ENCODE results near the gene COQ4. TPM values are rescaled to one million over a fixed set of nuclear protein-coding genes. Genes with fewer than 3 reads are reported as not detected.

The COQ4 gene
- total RNA-seq, 4 donors from 2014 or later: 3.2 to 37.9 (median 29.6) TPM

DNA sequence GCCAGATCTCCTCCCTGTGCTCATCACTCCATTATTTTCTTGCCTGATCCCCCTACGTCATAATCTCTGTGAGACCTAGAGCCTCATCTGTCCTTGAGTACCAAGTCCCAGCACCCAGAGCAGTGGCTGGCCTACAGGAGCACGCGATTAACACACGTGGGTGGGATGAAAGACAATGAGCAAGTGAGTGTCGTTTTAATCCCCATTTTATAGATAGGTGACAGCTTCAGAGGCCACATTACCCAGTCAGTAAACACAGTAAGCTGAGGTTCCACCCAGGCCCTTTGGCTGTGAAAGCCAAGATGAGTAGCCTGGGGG lies 17.7 kb upstream of the COQ4 start:
- intact Hi-C loops (cut with DNase I; ENCODE audit: low total_unique reads): no loop called here
- no peak for TF ChIP-seq POLR2A (IDR thresholded peaks at IDR 0.05)
- TF ChIP-seq, protein P1, sequence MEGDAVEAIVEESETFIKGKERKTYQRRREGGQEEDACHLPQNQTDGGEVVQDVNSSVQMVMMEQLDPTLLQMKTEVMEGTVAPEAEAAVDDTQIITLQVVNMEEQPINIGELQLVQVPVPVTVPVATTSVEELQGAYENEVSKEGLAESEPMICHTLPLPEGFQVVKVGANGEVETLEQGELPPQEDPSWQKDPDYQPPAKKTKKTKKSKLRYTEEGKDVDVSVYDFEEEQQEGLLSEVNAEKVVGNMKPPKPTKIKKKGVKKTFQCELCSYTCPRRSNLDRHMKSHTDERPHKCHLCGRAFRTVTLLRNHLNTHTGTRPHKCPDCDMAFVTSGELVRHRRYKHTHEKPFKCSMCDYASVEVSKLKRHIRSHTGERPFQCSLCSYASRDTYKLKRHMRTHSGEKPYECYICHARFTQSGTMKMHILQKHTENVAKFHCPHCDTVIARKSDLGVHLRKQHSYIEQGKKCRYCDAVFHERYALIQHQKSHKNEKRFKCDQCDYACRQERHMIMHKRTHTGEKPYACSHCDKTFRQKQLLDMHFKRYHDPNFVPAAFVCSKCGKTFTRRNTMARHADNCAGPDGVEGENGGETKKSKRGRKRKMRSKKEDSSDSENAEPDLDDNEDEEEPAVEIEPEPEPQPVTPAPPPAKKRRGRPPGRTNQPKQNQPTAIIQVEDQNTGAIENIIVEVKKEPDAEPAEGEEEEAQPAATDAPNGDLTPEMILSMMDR (IDR thresholded peaks at IDR 0.05): no peak
- no peaks in the 10 kb centered on the region for H3K4me1 ChIP-seq
- no peaks in the 10 kb centered on the region for H3K27me3 ChIP-seq
- H3K9me3 ChIP-seq: no peaks in the 10 kb centered on the region
- no peak for DNase-seq
- H3K27ac ChIP-seq: no peak overlapping the region
- H3K36me3 ChIP-seq: no peaks in the 10 kb centered on the region
- H3K4me3 ChIP-seq: no peak overlapping the region

DNA sequence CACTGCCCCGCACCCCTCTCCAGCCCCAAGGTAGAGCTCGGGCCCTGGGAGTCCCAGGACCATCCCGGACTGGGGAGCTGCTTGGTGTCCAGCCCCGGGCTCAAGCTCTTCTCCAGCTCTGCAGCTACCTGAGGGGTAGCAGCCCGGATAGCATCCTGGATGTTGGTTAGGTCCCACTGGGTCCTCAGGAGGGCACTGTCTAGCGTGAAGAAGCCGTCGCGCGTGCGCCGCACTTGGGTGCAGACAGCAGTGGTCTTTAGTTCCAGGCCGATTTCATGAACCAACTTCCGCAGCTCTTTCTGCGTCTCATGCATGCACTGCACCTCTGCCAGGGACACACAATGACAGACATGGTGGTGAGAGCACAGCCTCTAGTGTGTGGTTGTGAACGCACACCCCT lies 13.1 kb upstream of the COQ4 start:
- H3K4me3 ChIP-seq: no peak overlapping the region
- H3K4me1 ChIP-seq: no peaks in the 10 kb centered on the region
- TF ChIP-seq, protein P1 (IDR thresholded peaks at IDR 0.05): no peak
- no peak for TF ChIP-seq POLR2A (IDR thresholded peaks at IDR 0.05)
- H3K9me3 ChIP-seq: no peaks in the 10 kb centered on the region
- H3K36me3 ChIP-seq: no peaks in the 10 kb centered on the region
- H3K27ac ChIP-seq: no peak overlapping the region
- no peak for DNase-seq
- intact Hi-C loops (cut with DNase I; ENCODE audit: low total_unique reads): no loop called here
- no peaks in the 10 kb centered on the region for H3K27me3 ChIP-seq

DNA sequence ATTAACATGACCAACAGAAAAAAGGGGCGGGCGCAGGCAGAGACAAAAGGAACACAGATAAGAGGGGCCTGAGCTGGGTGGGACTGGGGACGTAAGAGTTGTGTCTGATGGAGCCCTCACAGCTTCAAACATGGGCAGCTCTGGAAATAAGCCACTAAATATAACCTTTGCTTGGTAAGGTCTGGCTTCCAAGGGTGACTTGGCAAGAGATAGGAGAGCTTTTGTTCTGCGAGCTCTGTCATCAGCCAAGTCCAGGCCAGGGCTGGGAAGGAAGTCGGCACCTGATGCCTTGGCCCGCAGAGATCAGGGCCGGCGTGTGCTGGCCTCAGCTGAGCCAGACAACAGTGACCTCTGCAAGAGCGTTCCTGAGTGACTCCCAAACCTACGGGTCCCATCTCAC lies 12.2 kb upstream of the COQ4 start:
- Histone ChIP-seq H3K4me1 (no peaks in the 10 kb centered on the region), H3K9me3 (no peaks in the 10 kb centered on the region), H3K4me3 (no peak overlapping the region), H3K27me3 (no peaks in the 10 kb centered on the region), H3K36me3 (no peaks in the 10 kb centered on the region), H3K27ac (no peak overlapping the region)
- no peak for TF ChIP-seq POLR2A (IDR thresholded peaks at IDR 0.05)
- TF ChIP-seq, protein P1 (IDR thresholded peaks at IDR 0.05): no peak
- DNase-seq: no peak
- intact Hi-C loops (cut with DNase I; ENCODE audit: low total_unique reads): no loop called here

DNA sequence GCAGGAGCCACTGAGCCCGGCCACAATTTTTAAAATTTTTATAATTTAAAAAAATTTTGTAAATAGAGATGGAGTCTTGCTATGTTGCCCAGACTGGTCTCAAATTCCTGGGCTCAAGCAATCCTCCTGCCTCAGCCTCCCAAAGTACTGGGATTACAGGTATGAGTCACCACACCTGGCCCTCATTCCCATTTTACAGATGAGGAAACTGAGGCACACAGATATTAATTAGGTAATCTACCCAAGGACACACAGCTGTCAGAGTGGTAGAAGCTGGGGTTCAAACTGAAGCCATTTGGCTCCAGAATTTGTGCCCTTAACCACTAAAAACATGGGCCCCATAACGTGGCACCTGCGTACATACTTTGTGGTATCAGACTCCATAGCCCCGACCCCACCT lies 7.9 kb upstream of the COQ4 start:
- Histone ChIP-seq H3K27me3 (no peaks in the 10 kb centered on the region), H3K4me1 (no peaks in the 10 kb centered on the region), H3K4me3 (no peak overlapping the region), H3K36me3 (no peaks in the 10 kb centered on the region), H3K27ac (no peak overlapping the region), H3K9me3 (no peaks in the 10 kb centered on the region)
- intact Hi-C loops (cut with DNase I; ENCODE audit: low total_unique reads): no loop called here
- TF ChIP-seq, protein P1 (IDR thresholded peaks at IDR 0.05): no peak
- no peak for TF ChIP-seq POLR2A (IDR thresholded peaks at IDR 0.05)
- DNase-seq: no peak

DNA sequence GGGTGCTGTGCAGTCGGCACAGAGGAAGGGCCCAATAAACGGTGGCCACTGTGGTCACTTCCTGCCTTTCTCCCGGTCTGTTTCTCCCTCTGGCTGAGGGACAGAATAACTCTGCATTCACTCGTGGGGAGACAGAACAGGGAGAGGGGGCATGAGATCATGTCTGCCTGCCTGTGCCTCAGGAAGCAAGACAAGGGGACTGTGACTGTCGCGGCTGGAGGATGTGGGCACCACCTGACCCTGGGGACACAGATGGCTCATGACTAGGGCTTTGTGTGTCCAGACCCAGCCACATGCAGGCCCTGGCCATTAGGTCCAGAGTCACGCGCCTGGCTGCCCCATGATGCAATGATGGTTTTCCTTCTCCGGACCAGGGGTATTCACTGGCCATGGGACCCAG lies 6.2 kb upstream of the COQ4 start:
- intact Hi-C loops (cut with DNase I; ENCODE audit: low total_unique reads): no loop called here
- no peaks in the 10 kb centered on the region for H3K36me3 ChIP-seq

More for the DNA sequence above, 6.2 kb upstream of the COQ4 start:
- TF ChIP-seq, protein P1 (IDR thresholded peaks at IDR 0.05): no peak
- TF ChIP-seq POLR2A (IDR thresholded peaks at IDR 0.05): no peak
- Histone ChIP-seq H3K4me3 (no peak overlapping the region), H3K4me1 (peaks cover 0 to 2% of the 10 kb centered on the region in 2 donors), H3K27me3 (no peaks in the 10 kb centered on the region), H3K27ac (no peak overlapping the region), H3K9me3 (no peaks in the 10 kb centered on the region)
- no peak for DNase-seq

All from uterus (tissue), 4 donors.